GM12878 (cell line): ENCODE data around the gene SLC25A42. TPM values are rescaled to one million over a fixed set of nuclear protein-coding genes. Genes with fewer than 3 reads are reported as not detected.

Experiments used
- ATAC-seq: fragments of 200-7000 bp; cut with Tn5 transposase; 3 replicates; pipeline ENCODE4 v1.9.1; 2020; ENCODE audit warnings: mild to moderate bottlenecking, moderate library complexity
- BruUV-seq: library from RNA; stranded (reverse); fragments of 400-500 nt; replicated peaks from 2 replicates; lab custom pipeline; 2021; lab: Mats Ljungman, UMichigan
- CTCF ChIA-PET: fragments of 300-600 bp; sonication (Branson Sonifier 250); formaldehyde crosslinking; extraction: SDS; loops from one replicate; lab custom pipeline; 2021; ENCODE audit warnings: inconsistent platforms; lab: Yijun Ruan, JAX
- POLR2A ChIA-PET: fragments of 350-600 bp; formaldehyde crosslinking; extraction: SDS; loops from one replicate; lab custom pipeline; 2021; ENCODE audit warnings: inconsistent platforms; lab: Charles Lee
- RAD21 ChIA-PET: fragments of 300-600 bp; sonication (Branson Sonifier 250); formaldehyde crosslinking; loops from one replicate; lab custom pipeline; 2023; ENCODE audit warnings: antibody characterized with exemption; ENCODE audit not compliant: unreplicated experiment; lab: Charles Lee
- SMC1A ChIA-PET: fragments of 300-600 bp; sonication (Branson Sonifier 250); formaldehyde crosslinking; loops from one replicate; lab custom pipeline; 2023; ENCODE audit not compliant: unreplicated experiment, uncharacterized antibody; lab: Charles Lee
- DNase-seq: peaks from one replicate; pipeline ENCODE4 v3.0.0-alpha.2; 2011; ENCODE audit warnings: low read depth, low spot score
- FAIRE-seq: peaks from 3 replicates; lab custom pipeline; 2011; peaks lifted over from hg19 to GRCh38; lab: Jason Lieb, UNC
- H2AFZ ChIP-seq: 2 replicates; pipeline ENCODE4 v1.6.0; 2011; ENCODE audit warnings: low read depth, low read length, control low read depth; ENCODE audit not compliant: control insufficient read depth
- H3K27ac ChIP-seq: 2 replicates; pipeline ENCODE4 v1.5.1; 2011; ENCODE audit warnings: control low read depth; ENCODE audit not compliant: control insufficient read depth, insufficient read depth
- H3K27me3 ChIP-seq, 2 experiments: replicated peaks in 1 of 2; 2 replicates each; pipeline versions ENCODE4 v1.6.0 to v1.6.1; 2011; ENCODE audit warnings: low read length in 1 of 2; ENCODE audit not compliant: control insufficient read depth in 2 of 2, insufficient read depth in 2 of 2
- H3K36me3 ChIP-seq, 2 experiments: 2 replicates each; pipeline ENCODE4 v1.5.1; 2011; ENCODE audit warnings: low read length in 1 of 2; ENCODE audit not compliant: control insufficient read depth in 2 of 2, insufficient read depth in 2 of 2
- H3K4me1 ChIP-seq: 2 replicates; pipeline ENCODE4 v1.6.1; 2011; ENCODE audit warnings: mild to moderate bottlenecking, low read length, moderate library complexity, mixed read lengths; ENCODE audit not compliant: control insufficient read depth, insufficient read depth
- H3K4me2 ChIP-seq: 2 replicates; pipeline ENCODE4 v1.6.0; 2011; ENCODE audit warnings: control low read depth; ENCODE audit not compliant: control insufficient read depth, insufficient read depth
- H3K4me3 ChIP-seq: fragments of 200-600 bp; sonication (generic); 2 replicates; pipeline ENCODE4 v1.5.1; 2016
- H3K79me2 ChIP-seq: 2 replicates; pipeline ENCODE4 v1.6.0; 2011; ENCODE audit warnings: low read length; ENCODE audit not compliant: control insufficient read depth, insufficient read depth
- H3K9ac ChIP-seq: 2 replicates; pipeline ENCODE4 v1.8.0; 2011; ENCODE audit warnings: low read length, control low read depth, mixed read lengths; ENCODE audit not compliant: control insufficient read depth, insufficient read depth
- H3K9me3 ChIP-seq: replicated peaks from 3 replicates; pipeline ENCODE4 v1.5.1; 2011; ENCODE audit warnings: mild to moderate bottlenecking, low read length; ENCODE audit not compliant: control insufficient read depth, insufficient read depth
- H4K20me1 ChIP-seq: 2 replicates; pipeline ENCODE4 v1.6.0; 2011; ENCODE audit not compliant: control insufficient read depth, insufficient read depth
- KAT2A ChIP-seq: conservative IDR thresholded peaks from 2 replicates; pipeline ENCODE4 v1.6.1; 2011; ENCODE audit warnings: low read depth, low read length; ENCODE audit not compliant: control insufficient read depth
- RAD21 ChIP-seq: IDR thresholded peaks from 2 replicates; pipeline ENCODE4 v1.6.1; 2011; ENCODE audit warnings: mild to moderate bottlenecking, low read depth, low read length, moderate library complexity; ENCODE audit not compliant: insufficient read depth
- SMARCA5 ChIP-seq: fragments of 450-650 bp; IDR thresholded peaks from 2 replicates; pipeline ENCODE4 v1.6.1; 2017; ENCODE audit warnings: mild to moderate bottlenecking
- WGBS: methylation state at CpG from one replicate; pipeline ENCODE4 v1.1.6; 2016; ENCODE audit warnings: low lambda C conversion rate; ENCODE audit not compliant: insufficient replicate concordance, insufficient coverage; ENCODE audit errors: missing lambda C conversion rate; 5-methylcytosine and 5-hydroxymethylcytosine counted together
- in situ Hi-C: fragments of 300-500 bp; cut with MboI; formaldehyde crosslinking; loops from 9 replicates; pipeline ENCODE4 v1.14.3; 2018; ENCODE audit warnings: mixed read lengths
- intact Hi-C: fragments of 100-400 bp; cut with micrococcal nuclease; formaldehyde crosslinking; loops from one replicate; pipeline ENCODE4 v1.14.2; 2022; ENCODE audit not compliant: unreplicated experiment
- polyA plus RNA-seq, 11 experiments: library from polyadenylated mRNA; depleted of rRNA in 4 of 11; unstranded in 6 of 11; stranded (reverse) in 5 of 11; fragments of >200 nt; fragmentation: Nextera tagmentation in 4 of 11; fragmentation: Illumina TruSeq in 1 of 11; extraction: Ambion mirVana in 4 of 11; extraction: Trizol in 1 of 11; gene quantifications; 1 replicate in 1 of 11; 2 replicates in 10 of 11; pipeline versions ENCODE4 v1.2.1 to v1.2.3, GENCODE V29; 2011 to 2016; ENCODE audit warnings: inconsistent platforms in 2 of 11, missing spikeins in 2 of 11, low read depth in 1 of 11
- total RNA-seq, 4 experiments: library from RNA; depleted of rRNA in 3 of 4; stranded (reverse); fragments of >200 nt in 3 of 4; fragmentation: Illumina TruSeq in 1 of 4; extraction: Trizol in 1 of 4; gene quantifications; 2 replicates each; pipeline versions ENCODE4 v1.2.1 to v1.2.3, GENCODE V29; 2013 to 2021
- TF ChIP-seq, protein P1 (sequence below): IDR thresholded peaks from 2 replicates; pipeline ENCODE4 v1.6.1; 2011; ENCODE audit warnings: mild to moderate bottlenecking, low read depth, low read length, moderate library complexity; ENCODE audit not compliant: insufficient replicate concordance

The SLC25A42 gene
- total and polyA plus RNA-seq, 10 of the 15 experiments (the other 5 are each of a cell fraction or from before 2014, with no cell fraction given) = 0.24 to 19.2 (median 9.6) TPM

DNA sequence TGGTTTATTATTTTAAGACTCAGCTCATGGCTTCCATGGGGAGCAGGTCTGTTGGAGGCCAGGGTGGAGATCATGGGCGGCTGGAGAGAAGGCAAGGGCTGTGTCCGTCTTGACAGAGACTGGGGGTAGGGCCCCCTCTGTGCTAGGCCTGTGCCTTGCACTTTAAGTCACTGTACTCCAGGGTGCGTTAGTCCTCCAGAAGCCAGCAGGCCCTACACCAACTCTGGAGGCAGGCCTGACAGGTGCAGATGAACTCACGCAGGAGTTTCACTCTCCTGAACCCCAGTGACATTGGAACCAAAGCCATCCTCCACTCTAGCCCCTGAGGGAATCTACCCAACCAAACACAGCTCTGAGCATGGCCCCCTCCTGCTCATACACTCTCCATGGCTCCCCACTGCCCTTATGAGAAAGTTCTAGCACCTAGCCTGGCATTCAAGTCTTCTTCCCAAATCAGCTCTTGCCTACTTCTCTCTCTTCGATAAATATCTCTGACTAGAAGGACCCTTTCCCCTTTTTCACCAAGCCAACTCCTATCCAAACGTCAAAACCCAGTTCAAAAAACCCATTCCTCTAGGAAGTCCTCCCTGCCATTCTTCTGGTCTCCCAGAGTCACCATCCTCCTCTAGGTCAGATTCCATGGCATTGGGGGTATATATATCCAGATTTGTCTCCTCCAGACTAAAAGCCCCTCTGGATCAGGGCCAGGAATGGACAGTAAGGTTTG lies 91.1 kb downstream of the SLC25A42 start:
- Histone ChIP-seq H2AFZ (no peak overlapping the region), H3K36me3 (peaks cover 0 to 3% of the 10 kb centered on the region in 2 experiments; a peak in 1 of 4 replicates), H3K9ac (no peak overlapping the region), H4K20me1 (no peaks in the 10 kb centered on the region), H3K79me2 (peaks cover 2% of the 10 kb centered on the region), H3K4me1 (peaks cover 58% of the 10 kb centered on the region), H3K9me3 (no peaks in the 10 kb centered on the region; the same call in 2 of the 3 replicates), H3K27me3 (no peaks in the 10 kb centered on the region), H3K4me3 (no peak overlapping the region), H3K27ac (peak overlapping the region; percentile 63), H3K4me2 (peak overlapping the region; percentile 53)
- DNase-seq (no peak), ATAC-seq (no peak), FAIRE-seq (no peak)
- in situ Hi-C loops (no loop called here), intact Hi-C loops (no loop called here)
- SMC1A ChIA-PET = interaction anchor here (0.6 to 7.4 kb wide), 6 partner anchors 8 to 87 kb away, joined by 3 to 83 read pairs (median 6); partner anchors contain the start of genes MEF2B and NR2C2AP
- CTCF ChIA-PET = interaction anchor here (0.9 to 11.3 kb wide), 4 partner anchors 8 to 188 kb away, joined by 3 to 135 read pairs (median 72); partner anchors contain the start of gene MEF2B
- WGBS = 64% methylated on average over 6 of the region's 6 CpGs
- POLR2A ChIA-PET = interaction anchor here (0.9 to 7.7 kb wide), 4 partner anchors 11 to 92 kb away, joined by 3 to 74 read pairs (median 14); partner anchors contain the start of gene MEF2B
- TSS peak; percentile 54 for BruUV-seq
- RAD21 ChIA-PET = interaction anchor here (0.6 to 17.5 kb wide), 4 partner anchors 9 to 474 kb away, joined by 3 to 394 read pairs (median 4); partner anchors contain the start of genes BORCS8, MEF2B and RFXANK
- TF ChIP-seq, protein P1, sequence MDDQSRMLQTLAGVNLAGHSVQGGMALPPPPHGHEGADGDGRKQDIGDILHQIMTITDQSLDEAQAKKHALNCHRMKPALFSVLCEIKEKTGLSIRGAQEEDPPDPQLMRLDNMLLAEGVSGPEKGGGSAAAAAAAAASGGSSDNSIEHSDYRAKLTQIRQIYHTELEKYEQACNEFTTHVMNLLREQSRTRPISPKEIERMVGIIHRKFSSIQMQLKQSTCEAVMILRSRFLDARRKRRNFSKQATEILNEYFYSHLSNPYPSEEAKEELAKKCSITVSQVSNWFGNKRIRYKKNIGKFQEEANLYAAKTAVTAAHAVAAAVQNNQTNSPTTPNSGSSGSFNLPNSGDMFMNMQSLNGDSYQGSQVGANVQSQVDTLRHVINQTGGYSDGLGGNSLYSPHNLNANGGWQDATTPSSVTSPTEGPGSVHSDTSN = no peak
- TF ChIP-seq SMARCA5 = peak; percentile 82
- TF ChIP-seq RAD21 = peak; percentile 28; the same call in 1 of the 2 replicates
- no peak for TF ChIP-seq KAT2A
